DMS153 (cell line): ENCODE data around the gene PAX5.

Experiments used
- DNase-seq: peaks from one replicate; lab custom pipeline; 2025; lab: John Stamatoyannopoulos, UW

Gene PAX5

GRCh38 chr9:36834736-36835135 lies 199.3 kb downstream of the PAX5 start:
- DNase-seq = no peak

DNA sequence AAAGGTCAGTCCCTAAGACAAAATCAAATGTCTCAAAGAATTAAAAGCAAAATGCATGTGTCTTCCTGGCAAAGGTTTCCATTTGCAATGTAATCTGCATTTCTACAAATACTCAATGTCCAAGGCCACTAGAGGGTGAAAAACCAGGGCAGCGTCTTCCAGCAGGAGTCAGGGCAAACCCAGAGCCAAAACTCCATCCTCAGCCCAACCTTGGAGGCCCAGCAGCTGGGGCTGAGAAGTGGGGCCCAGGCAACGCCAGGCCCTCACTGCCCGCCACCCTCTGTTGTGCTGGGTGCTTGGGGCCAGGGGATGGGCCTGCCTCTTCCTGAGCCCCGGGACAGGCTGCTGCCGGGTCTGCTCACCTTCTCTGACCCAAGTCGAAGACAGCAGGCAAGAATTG lies 200.1 kb downstream of the PAX5 start:
- DNase-seq = no peak

GRCh38 chr9:36832164-36832795 lies 201.8 kb downstream of the PAX5 start:
- DNase-seq = no peak

- DNase-seq = no peak
These were observed 202.5 kb downstream of the PAX5 start for GRCh38 chr9:36831381-36832161.

DNA sequence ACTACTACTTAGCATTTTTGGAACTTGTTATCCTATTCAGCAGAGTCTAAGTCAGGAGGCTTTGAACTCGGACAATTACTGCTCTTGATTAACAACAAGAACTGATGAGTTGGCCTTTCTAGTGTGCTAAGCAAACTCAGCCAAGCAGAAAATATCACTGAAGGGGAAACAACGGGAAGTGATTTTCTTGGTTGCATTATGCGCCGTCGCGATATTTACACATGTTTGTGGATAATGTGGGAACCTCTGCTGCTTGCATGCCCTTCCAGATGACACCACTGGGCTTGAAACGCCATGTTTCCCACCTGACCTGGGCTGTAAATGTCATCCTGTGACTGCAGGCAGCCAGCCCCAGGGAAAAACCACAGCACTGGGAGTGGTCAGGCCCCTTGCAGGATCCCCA lies 205.5 kb downstream of the PAX5 start:
- DNase-seq = no peak

DNA sequence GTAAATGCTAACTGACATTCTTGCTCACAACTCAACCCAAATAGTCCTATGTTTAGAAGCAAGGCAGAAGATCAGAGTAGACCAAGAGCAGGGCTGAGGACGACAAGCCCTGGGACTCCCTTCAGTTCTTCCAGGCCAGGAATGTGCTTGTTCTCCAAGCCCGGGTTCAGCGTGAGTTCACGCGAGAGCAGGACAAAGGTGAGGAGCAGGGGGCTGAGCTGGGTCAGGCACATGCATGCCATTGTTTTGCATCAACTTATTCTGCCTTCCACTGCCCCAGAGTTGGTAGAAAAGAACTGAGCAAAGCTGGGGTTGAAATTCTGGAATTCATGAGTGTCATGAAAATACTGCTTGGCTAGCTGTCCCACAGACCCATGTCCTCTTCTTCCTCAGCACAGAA lies 206.5 kb downstream of the PAX5 start:
- DNase-seq = no peak

GRCh38 chr9:36826581-36826980 lies 207.5 kb downstream of the PAX5 start:
- no peak for DNase-seq

DNA sequence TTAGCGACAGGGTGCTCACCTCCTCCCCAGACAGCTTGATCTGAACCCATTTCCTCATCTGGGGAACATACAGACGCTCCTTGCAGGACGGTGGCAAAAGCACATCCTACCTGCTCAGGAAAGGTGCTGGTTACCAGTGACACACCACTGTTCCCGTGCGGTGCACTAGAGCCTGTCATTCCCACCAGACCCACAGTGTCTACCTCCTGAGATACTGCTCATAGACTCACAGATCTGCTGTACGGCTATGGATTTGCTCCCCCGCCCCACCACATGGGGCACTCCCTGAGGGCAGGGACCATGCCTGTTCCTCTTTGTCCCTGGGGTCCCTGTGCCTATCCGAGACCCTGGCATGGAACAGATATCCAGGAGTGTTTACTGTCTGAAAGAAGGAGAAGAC lies 208.9 kb downstream of the PAX5 start:
- no peak for DNase-seq

- no peak for DNase-seq
These were observed 210.1 kb downstream of the PAX5 start for GRCh38 chr9:36823934-36824333.

- DNase-seq = no peak
These were observed 210.6 kb downstream of the PAX5 start for GRCh38 chr9:36823466-36823865.

GRCh38 chr9:36822201-36822600 lies 211.9 kb downstream of the PAX5 start:
- DNase-seq = no peak

DNA sequence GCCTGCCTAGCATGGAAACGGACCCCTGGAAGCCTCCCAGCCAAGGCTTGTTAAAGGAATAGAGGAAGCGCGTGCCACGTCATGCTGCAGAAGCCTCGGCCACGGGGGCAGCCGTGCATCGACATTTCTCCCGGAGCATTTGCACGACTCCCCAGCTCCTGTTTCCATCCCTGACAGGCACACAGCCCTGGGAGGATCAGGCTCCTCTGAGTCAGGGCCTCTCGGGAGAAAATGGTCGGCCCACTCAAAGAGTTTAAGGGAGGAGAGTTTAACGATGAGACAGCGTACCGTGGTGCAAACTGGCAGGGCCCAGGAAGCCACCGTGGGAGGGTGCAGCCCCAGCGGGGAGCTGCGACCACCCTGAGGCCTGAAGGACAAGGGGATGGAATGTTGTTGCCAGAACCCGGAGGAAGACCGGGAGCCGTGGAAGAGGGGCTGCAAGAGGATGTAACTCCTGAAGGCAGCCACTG lies 213.6 kb downstream of the PAX5 start:
- no peak for DNase-seq

DNA sequence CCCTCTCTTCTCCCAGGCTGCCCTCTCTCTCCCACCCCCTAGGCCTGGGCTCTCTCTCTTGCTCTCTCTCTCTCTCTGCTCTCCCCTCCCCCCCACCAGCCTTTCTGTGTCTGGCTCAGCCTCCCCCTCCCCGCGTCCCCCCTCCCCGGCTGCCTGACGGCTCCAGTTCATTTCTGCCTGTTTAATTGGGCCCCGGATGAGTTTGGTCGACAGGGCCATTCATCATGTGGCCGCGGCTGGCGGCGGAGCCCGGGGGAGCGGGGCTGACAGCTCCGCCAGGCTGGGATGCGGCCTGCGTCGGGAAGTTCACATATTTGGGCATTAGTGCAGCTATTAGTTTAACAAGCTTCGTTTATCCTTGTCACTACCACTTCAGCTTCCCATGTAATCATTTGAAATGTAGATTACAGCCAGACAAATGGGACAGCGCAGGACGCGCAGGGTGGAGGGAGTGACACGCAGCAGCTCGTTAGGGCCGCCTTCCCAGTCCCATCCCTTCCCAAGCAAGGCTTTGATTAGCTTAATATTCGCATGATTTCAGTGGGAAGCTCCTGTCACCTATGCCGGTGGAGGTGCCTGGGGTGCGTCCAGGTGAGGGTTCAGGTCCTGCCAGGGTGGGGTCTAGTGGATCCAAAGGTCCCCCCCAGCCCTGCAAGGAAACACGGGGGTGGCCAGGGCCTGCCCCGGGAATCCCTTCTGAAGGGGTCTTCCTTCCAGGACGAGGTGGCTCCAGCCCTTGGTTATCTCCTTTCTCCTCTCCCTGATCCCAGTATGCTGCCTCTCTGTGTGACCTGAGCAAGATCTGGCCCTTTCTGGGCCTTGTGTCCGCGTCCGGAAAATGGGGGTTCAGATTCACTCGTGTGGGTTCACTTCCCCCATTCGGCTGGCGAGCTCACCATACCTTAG lies 214.8 kb downstream of the PAX5 start:
- DNase-seq = no peak

GRCh38 chr9:36818242-36818938 lies 215.7 kb downstream of the PAX5 start:
- no peak for DNase-seq

GRCh38 chr9:36817160-36817834 lies 216.8 kb downstream of the PAX5 start:
- DNase-seq = no peak

DNA sequence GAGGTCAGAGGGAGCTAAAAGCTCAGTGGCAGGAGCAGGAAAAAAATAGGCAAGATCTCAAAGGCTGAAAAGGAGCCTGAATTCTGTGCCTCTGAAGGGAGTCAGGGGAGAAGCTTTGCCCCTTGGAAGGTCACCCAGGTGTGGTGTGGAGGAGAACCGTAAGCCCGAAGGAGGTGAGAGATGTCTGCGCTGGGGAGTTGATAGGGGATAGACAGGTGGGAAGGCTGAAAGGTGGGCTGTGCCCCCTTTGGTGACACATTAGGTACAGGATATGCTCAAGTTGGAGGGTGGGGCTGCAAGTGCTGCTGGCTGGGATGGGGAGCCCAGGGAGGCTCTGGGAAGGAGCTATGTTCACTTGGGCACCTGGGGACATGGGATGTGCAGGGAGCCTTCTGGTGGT lies 217.7 kb downstream of the PAX5 start:
- no peak for DNase-seq

- DNase-seq = no peak
These were observed 218.3 kb downstream of the PAX5 start for GRCh38 chr9:36815566-36816348.

DNA sequence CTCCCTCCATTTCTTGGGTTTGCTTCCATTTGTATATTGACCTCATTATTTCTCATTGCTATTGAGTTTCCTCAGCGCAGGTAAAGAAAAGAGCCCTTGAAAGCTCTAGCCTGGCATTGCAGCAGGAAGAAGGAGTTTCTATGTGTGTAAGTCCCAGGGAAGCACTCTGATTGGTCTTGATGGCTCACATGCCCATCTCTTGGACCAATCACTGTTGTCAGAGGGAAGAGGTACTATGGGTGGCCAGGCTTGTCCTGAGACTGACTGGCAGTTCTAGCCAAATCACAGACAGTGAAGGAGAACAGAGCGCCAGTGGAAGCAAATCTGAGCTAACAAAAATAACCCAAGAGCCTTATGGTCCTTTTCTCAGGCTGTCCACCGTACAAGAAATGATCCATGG lies 219.0 kb downstream of the PAX5 start:
- DNase-seq = no peak

DNA sequence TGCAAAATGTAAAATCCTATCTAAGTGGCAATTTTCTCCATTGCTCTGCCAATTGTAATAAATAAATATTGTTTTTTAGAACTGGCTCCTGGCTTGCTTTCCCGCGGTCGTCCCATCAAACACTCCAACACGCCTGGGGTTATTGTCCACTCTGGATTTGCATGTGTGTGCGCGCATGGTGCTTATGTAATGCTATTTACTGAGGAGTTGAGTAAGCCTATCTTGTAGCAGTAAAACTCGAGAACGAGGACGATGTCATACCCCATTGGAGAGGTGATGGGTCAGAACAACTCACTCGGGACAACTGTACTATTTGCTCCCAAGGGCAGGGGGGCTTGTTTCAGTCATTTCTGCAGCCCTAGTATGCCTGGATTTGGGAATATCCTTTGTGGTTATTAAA lies 220.9 kb downstream of the PAX5 start:
- DNase-seq = no peak

DNA sequence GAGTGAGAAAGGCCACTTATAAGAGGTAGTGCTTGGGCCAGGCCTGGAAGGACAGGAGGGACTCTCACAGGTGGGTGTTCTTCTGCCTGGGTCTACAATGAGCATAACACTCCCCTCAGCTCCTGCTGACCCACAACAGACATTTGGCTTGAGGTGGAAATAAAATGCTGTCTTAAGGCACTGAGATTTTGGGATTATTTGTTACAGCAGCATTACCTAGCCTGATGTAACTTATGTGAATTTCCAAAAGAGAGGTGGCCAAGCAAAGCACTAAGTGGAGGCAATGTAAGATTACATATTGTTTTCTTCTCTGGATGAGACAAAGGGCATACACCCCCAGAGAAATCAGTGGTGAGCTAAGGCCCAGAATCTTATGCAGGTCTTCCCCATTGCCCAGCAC lies 221.5 kb downstream of the PAX5 start:
- DNase-seq = no peak

DNA sequence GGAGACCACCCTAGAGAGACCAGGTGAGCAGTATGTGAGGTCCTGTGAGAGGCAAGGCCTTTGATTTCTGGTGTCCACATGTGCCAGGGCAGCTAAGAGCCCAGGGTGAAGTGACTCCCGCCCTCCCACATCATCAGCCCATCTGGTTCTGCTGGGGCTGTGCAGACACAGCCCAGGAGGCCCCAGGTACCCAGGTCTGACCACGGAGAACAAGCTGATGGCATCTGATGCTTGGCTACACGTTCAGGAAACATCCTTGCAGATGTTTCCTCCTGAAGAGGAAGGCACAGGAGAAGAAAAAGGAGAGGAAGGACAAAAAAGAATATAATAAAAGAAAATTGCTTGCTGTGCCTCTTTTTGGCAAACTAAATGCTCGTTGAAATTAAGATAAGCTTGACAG lies 225.8 kb downstream of the PAX5 start:
- no peak for DNase-seq
